H9 (cell line): Measurements from ENCODE around the gene CDK14. TPM values are rescaled to one million over a fixed set of nuclear protein-coding genes. Genes with fewer than 3 reads are reported as not detected.

Source experiments
- DNase-seq: peaks from one replicate; pipeline ENCODE4 v3.0.0-alpha.2; 2017
- H2AFZ ChIP-seq: one replicate; pipeline ENCODE4 v1.6.1; 2013; ENCODE audit warnings: mild to moderate bottlenecking, low read length, control low read depth, moderate library complexity
- H2AK5ac ChIP-seq: 2 replicates; pipeline ENCODE4 v1.6.1; 2013; ENCODE audit warnings: low read length, control low read depth, mixed read lengths; ENCODE audit not compliant: insufficient read length
- H2BK120ac ChIP-seq: one replicate; pipeline ENCODE4 v1.6.1; 2013; ENCODE audit warnings: low read depth, mild to moderate bottlenecking, low read length, control low read depth, inconsistent platforms; ENCODE audit not compliant: poor library complexity, severe bottlenecking
- H2BK12ac ChIP-seq: 2 replicates; pipeline ENCODE4 v1.6.1; 2013; ENCODE audit warnings: low read length, control low read depth, mixed read lengths, low read depth; ENCODE audit not compliant: insufficient read length
- H2BK15ac ChIP-seq: 2 replicates; pipeline ENCODE4 v1.6.1; 2013; ENCODE audit warnings: low read depth, low read length, control low read depth
- H2BK20ac ChIP-seq: one replicate; pipeline ENCODE4 v1.6.1; 2013; ENCODE audit warnings: low read depth, mild to moderate bottlenecking, low read length, control low read depth, inconsistent platforms; ENCODE audit not compliant: poor library complexity, severe bottlenecking
- H2BK5ac ChIP-seq: 2 replicates; pipeline ENCODE4 v1.6.1; 2013; ENCODE audit warnings: low read length, control low read depth, mixed read lengths; ENCODE audit not compliant: insufficient read length
- H3K14ac ChIP-seq: 2 replicates; pipeline ENCODE4 v1.6.1; 2013; ENCODE audit warnings: low read length, control low read depth; ENCODE audit not compliant: insufficient read depth
- H3K18ac ChIP-seq: 2 replicates; pipeline ENCODE4 v1.6.1; 2013; ENCODE audit warnings: low read depth, mild to moderate bottlenecking, mixed read lengths, low read length, control low read depth; ENCODE audit not compliant: insufficient read length
- H3K23ac ChIP-seq: 2 replicates; pipeline ENCODE4 v1.6.1; 2013; ENCODE audit warnings: low read length, control low read depth, mixed read lengths, low read depth; ENCODE audit not compliant: insufficient read length
- H3K23me2 ChIP-seq: 2 replicates; pipeline ENCODE4 v1.6.1; 2013; ENCODE audit warnings: low read depth, mild to moderate bottlenecking, mixed read lengths, low read length, control low read depth; ENCODE audit not compliant: insufficient read length, poor library complexity, severe bottlenecking
- H3K27ac ChIP-seq: 2 replicates; pipeline ENCODE4 v1.5.1; 2013; ENCODE audit warnings: low read length, control low read depth, mixed read lengths, low read depth; ENCODE audit not compliant: insufficient read length
- H3K27me3 ChIP-seq: 2 replicates; pipeline ENCODE4 v1.6.1; 2013; ENCODE audit warnings: low read length, control low read depth, inconsistent platforms; ENCODE audit not compliant: insufficient read depth
- H3K4ac ChIP-seq: 2 replicates; pipeline ENCODE4 v1.6.1; 2013; ENCODE audit warnings: low read depth, mild to moderate bottlenecking, control low read depth, inconsistent platforms, low read length, moderate library complexity
- H3K4me1 ChIP-seq: 2 replicates; pipeline ENCODE4 v1.6.1; 2013; ENCODE audit warnings: low read length, control low read depth, inconsistent platforms; ENCODE audit not compliant: insufficient read depth
- H3K4me2 ChIP-seq: 2 replicates; pipeline ENCODE4 v1.6.1; 2013; ENCODE audit warnings: low read length, control low read depth, mixed read lengths; ENCODE audit not compliant: insufficient read length, insufficient read depth
- H3K56ac ChIP-seq: 2 replicates; pipeline ENCODE4 v1.6.1; 2013; ENCODE audit warnings: low read depth, mild to moderate bottlenecking, mixed read lengths, low read length, control low read depth; ENCODE audit not compliant: insufficient read length
- H3K79me1 ChIP-seq: 2 replicates; pipeline ENCODE4 v1.6.1; 2013; ENCODE audit warnings: low read depth, mild to moderate bottlenecking, moderate library complexity, low read length, control low read depth, inconsistent platforms; ENCODE audit not compliant: insufficient read depth, poor library complexity, severe bottlenecking
- H3K79me2 ChIP-seq: 2 replicates; pipeline ENCODE4 v1.6.1; 2013; ENCODE audit warnings: low read length, control low read depth, inconsistent platforms; ENCODE audit not compliant: insufficient read depth
- H3K9ac ChIP-seq: 2 replicates; pipeline ENCODE4 v1.6.1; 2013; ENCODE audit warnings: low read length, control low read depth, mixed read lengths; ENCODE audit not compliant: insufficient read length; ENCODE audit errors: extremely low read depth
- H3K9me3 ChIP-seq: one replicate; pipeline ENCODE4 v1.6.1; 2013; ENCODE audit warnings: low read depth, low read length, inconsistent platforms; ENCODE audit not compliant: control insufficient read depth
- H3T11ph ChIP-seq: one replicate; pipeline ENCODE4 v1.6.1; 2013; ENCODE audit warnings: mild to moderate bottlenecking, low read length, control low read depth, inconsistent platforms
- H4K20me1 ChIP-seq: one replicate; pipeline ENCODE4 v1.6.1; 2013; ENCODE audit not compliant: control insufficient read depth, insufficient read length, insufficient read depth
- H4K5ac ChIP-seq: 2 replicates; pipeline ENCODE4 v1.6.1; 2013; ENCODE audit warnings: low read depth, mild to moderate bottlenecking, mixed read lengths, low read length, control low read depth; ENCODE audit not compliant: insufficient read length
- H4K8ac ChIP-seq: replicated peaks from 2 replicates; pipeline ENCODE4 v1.6.1; 2013; ENCODE audit warnings: low read length, control low read depth, mixed read lengths, low read depth; ENCODE audit not compliant: insufficient read length
- H4K91ac ChIP-seq: 2 replicates; pipeline ENCODE4 v1.6.1; 2013; ENCODE audit warnings: low read depth, mild to moderate bottlenecking, moderate library complexity, mixed read lengths, low read length, control low read depth; ENCODE audit not compliant: insufficient read length
- H3K27ac Mint-ChIP-seq, 3 experiments: 2 replicates in 2 of 3; 3 replicates in 1 of 3; pipeline ENCODE4 v1.8.0; 2020 to 2021; ENCODE audit warnings: mixed read lengths in 3 of 3, mild to moderate bottlenecking in 1 of 3, moderate library complexity in 1 of 3
- H3K27me3 Mint-ChIP-seq: 2 replicates; pipeline ENCODE4 v1.8.0; 2021; ENCODE audit warnings: low read depth, mild to moderate bottlenecking, moderate library complexity, mixed read lengths
- H3K36me3 Mint-ChIP-seq, 3 experiments: 2 replicates in 2 of 3; 3 replicates in 1 of 3; pipeline ENCODE4 v1.8.0; 2020 to 2021; ENCODE audit warnings: low read depth in 3 of 3, mixed read lengths in 3 of 3; ENCODE audit not compliant: insufficient read depth in 1 of 3
- H3K4me1 Mint-ChIP-seq, 2 experiments: 2 replicates each; pipeline ENCODE4 v1.8.0; 2020; ENCODE audit warnings: mixed read lengths in 2 of 2
- H3K4me3 Mint-ChIP-seq, 2 experiments: 2 replicates in 1 of 2; 3 replicates in 1 of 2; pipeline ENCODE4 v1.8.0; 2020 to 2021; ENCODE audit warnings: mild to moderate bottlenecking in 2 of 2, mixed read lengths in 2 of 2, moderate library complexity in 1 of 2
- H3K9me3 Mint-ChIP-seq, 2 experiments: 2 replicates in 1 of 2; 3 replicates in 1 of 2; pipeline ENCODE4 v1.8.0; 2020; ENCODE audit warnings: mild to moderate bottlenecking in 2 of 2, mixed read lengths in 2 of 2, moderate library complexity in 1 of 2
- WGBS: extraction: QIAGEN DNeasy Blood & Tissue Kit; methylation state at CpG from one replicate; pipeline ENCODE4 v1.1.7; 2013; ENCODE audit warnings: missing lambda C conversion rate, low lambda C conversion rate, mixed read lengths; ENCODE audit not compliant: insufficient read length; ENCODE audit errors: extremely low coverage; 5-methylcytosine and 5-hydroxymethylcytosine counted together
- total RNA-seq: library from RNA; stranded (reverse); gene quantifications from 2 replicates; pipeline ENCODE4 v1.2.1, GENCODE V29; 2021
- TF ChIP-seq, protein P1 (sequence below): fragments of 200-600 bp; sonication (generic); conservative IDR thresholded peaks from 3 replicates; pipeline ENCODE4 v1.8.0; 2021; ENCODE audit warnings: antibody characterized with exemption, mild to moderate bottlenecking

The CDK14 gene
- total RNA-seq, 1 experiment from 2014 or later, result 23.9 TPM

DNA sequence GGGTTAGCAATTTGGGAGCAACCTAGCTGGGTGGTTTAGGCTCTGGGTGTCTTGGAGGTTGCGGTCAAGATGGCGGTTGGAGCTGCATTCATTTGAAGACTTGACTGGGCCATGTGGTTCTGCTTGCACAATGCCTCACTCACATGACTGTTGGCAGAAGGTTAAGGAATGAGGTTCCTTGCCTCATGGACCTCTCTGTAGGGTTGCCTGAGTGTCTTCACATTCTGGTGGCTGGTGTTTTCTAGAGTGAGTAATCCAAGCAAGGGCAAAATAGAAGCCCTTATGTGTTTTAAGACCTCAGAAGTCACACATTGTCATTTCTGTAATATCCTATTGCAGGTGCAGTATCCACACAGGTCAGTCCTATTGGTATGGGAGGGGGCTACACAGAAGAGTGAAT, 52.0 kb downstream of the CDK14 start:
- Histone ChIP-seq H2BK15ac (no peak overlapping the region), H3K23ac (no peak overlapping the region), H4K5ac (no peak overlapping the region), H3K4me2 (no peak overlapping the region), H3K56ac (no peak overlapping the region), H3K79me2 (peaks cover 2% of the 10 kb centered on the region; the same call in 1 of the 2 replicates), H3K4ac (no peak overlapping the region), H3K79me1 (no peaks in the 10 kb centered on the region), H4K20me1 (no peaks in the 10 kb centered on the region), H2BK5ac (no peak overlapping the region), H3K9ac (no peak overlapping the region), H4K8ac (no peak overlapping the region), H2AK5ac (no peak overlapping the region), H3T11ph (no peak overlapping the region), H3K18ac (no peak overlapping the region), H2AFZ (no peak overlapping the region), H3K9me3 (no peaks in the 10 kb centered on the region), H3K27ac (no peak overlapping the region), H3K23me2 (no peaks in the 10 kb centered on the region), H4K91ac (no peak overlapping the region), H3K4me1 (0 out of 2 replicates have a peak, but pooled peaks cover 2% of the 10 kb centered on the region), H2BK120ac (no peak overlapping the region), H3K27me3 (no peaks in the 10 kb centered on the region), H2BK12ac (no peak overlapping the region), H3K14ac (no peak overlapping the region), H2BK20ac (no peak overlapping the region)
- H3K27me3 Mint-ChIP-seq, result no peaks in the 10 kb centered on the region
- H3K4me1 Mint-ChIP-seq, result peaks cover 6 to 9% of the 10 kb centered on the region in 2 experiments; a peak in 3 of 4 replicates
- no CpG with 5 or more reads among the region's 2 CpGs for WGBS
- peaks cover 11 to 15% of the 10 kb centered on the region in 2 experiments; a peak in 4 of 5 replicates for H3K9me3 Mint-ChIP-seq
- 0 out of 7 replicates have a peak overlapping the region, but pooled peaks of 1 of the 3 experiments have one; percentile 11 for H3K27ac Mint-ChIP-seq
- TF ChIP-seq, protein P1, sequence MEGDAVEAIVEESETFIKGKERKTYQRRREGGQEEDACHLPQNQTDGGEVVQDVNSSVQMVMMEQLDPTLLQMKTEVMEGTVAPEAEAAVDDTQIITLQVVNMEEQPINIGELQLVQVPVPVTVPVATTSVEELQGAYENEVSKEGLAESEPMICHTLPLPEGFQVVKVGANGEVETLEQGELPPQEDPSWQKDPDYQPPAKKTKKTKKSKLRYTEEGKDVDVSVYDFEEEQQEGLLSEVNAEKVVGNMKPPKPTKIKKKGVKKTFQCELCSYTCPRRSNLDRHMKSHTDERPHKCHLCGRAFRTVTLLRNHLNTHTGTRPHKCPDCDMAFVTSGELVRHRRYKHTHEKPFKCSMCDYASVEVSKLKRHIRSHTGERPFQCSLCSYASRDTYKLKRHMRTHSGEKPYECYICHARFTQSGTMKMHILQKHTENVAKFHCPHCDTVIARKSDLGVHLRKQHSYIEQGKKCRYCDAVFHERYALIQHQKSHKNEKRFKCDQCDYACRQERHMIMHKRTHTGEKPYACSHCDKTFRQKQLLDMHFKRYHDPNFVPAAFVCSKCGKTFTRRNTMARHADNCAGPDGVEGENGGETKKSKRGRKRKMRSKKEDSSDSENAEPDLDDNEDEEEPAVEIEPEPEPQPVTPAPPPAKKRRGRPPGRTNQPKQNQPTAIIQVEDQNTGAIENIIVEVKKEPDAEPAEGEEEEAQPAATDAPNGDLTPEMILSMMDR, result no peak
- H3K36me3 Mint-ChIP-seq, result peaks cover 9 to 21% (median 12%) of the 10 kb centered on the region in 3 experiments
- no peak overlapping the region for H3K4me3 Mint-ChIP-seq
- no peak for DNase-seq
